HG03575 (cell line): ENCODE measurements around the gene PTPN6.

Experiments used
- ATAC-seq: cut with Tn5 transposase; IDR thresholded peaks from one replicate; pipeline ENCODE4 v1.9.1; 2021; ENCODE audit not compliant: unreplicated experiment, insufficient number of reproducible peaks, low FRiP score; ENCODE audit errors: extremely low read depth

The PTPN6 gene

GRCh38 chr12:6921996-6922946 lies 28.9 kb upstream of the PTPN6 start:
- ATAC-seq = no peak

GRCh38 chr12:6923003-6923732 lies 28.0 kb upstream of the PTPN6 start:
- ATAC-seq = no peak

- no peak for ATAC-seq
These were observed 27.3 kb upstream of the PTPN6 start for GRCh38 chr12:6923851-6924250.

- ATAC-seq = no peak
These were observed 26.0 kb upstream of the PTPN6 start for GRCh38 chr12:6925239-6925539.

GRCh38 chr12:6925540-6926279 lies 25.4 kb upstream of the PTPN6 start:
- ATAC-seq = no peak

GRCh38 chr12:6927379-6928021 lies 23.7 kb upstream of the PTPN6 start, which contains the start of gene ATN1:
Gene ATN1, plus strand, starts transcription at chr12:6927959. Its CDS starts 6,043 bp downstream, at chr12:6934002.
- no peak for ATAC-seq

GRCh38 chr12:6928022-6928702 lies 23.0 kb upstream of the PTPN6 start:
- ATAC-seq = no peak

GRCh38 chr12:6928703-6929407 lies 22.3 kb upstream of the PTPN6 start:
- no peak for ATAC-seq

GRCh38 chr12:6929466-6930452 lies 21.4 kb upstream of the PTPN6 start:
- ATAC-seq = no peak

- no peak for ATAC-seq
These were observed 18.4 kb upstream of the PTPN6 start for GRCh38 chr12:6932766-6933165.

GRCh38 chr12:6934110-6934509 lies 17.0 kb upstream of the PTPN6 start:
- ATAC-seq = no peak

- ATAC-seq = no peak
These were observed 15.6 kb upstream of the PTPN6 start for GRCh38 chr12:6935371-6936193.

- no peak for ATAC-seq
These were observed 14.9 kb upstream of the PTPN6 start for GRCh38 chr12:6936194-6936635.

- ATAC-seq = no peak
These were observed 14.3 kb upstream of the PTPN6 start for GRCh38 chr12:6936636-6937480.
